IPS DF 6.9 (cell line): ENCODE data around the gene NDC80.

ENCODE experiments used
- DNase-seq: peaks from one replicate; pipeline ENCODE4 v3.0.0-alpha.2; 2013; ENCODE audit warnings: low read depth, low spot score
- H3K27ac ChIP-seq: one replicate; pipeline ENCODE4 v1.5.1; 2013; ENCODE audit warnings: low read length, control low read depth
- H3K27me3 ChIP-seq: 2 replicates; pipeline ENCODE4 v1.6.1; 2013; ENCODE audit warnings: mild to moderate bottlenecking, low read length; ENCODE audit not compliant: control insufficient read depth, insufficient read depth
- H3K36me3 ChIP-seq: 2 replicates; pipeline ENCODE4 v1.6.1; 2013; ENCODE audit warnings: low read length; ENCODE audit not compliant: control insufficient read depth, insufficient read depth
- H3K4me1 ChIP-seq: 2 replicates; pipeline ENCODE4 v1.6.1; 2013; ENCODE audit warnings: low read length; ENCODE audit not compliant: control insufficient read depth, insufficient read depth
- H3K4me3 ChIP-seq: 2 replicates; pipeline ENCODE4 v1.5.1; 2013; ENCODE audit warnings: mild to moderate bottlenecking, low read length
- H3K9me3 ChIP-seq: 2 replicates; pipeline ENCODE4 v1.6.1; 2013; ENCODE audit warnings: low read length, inconsistent platforms; ENCODE audit not compliant: control insufficient read depth, insufficient read depth
- WGBS: extraction: QIAGEN DNeasy Blood & Tissue Kit; methylation state at CpG from one replicate; pipeline ENCODE4 v1.1.7; 2013; ENCODE audit warnings: mixed read lengths, missing lambda C conversion rate; ENCODE audit not compliant: insufficient read length, insufficient coverage; 5-methylcytosine and 5-hydroxymethylcytosine counted together

NDC80 gene

GRCh38 chr18:2612996-2613395, 41.6 kb downstream of the NDC80 start:
- no peak overlapping the region for H3K4me3 ChIP-seq
- peaks cover 2% of the 10 kb centered on the region; the same call in 1 of the 2 replicates for H3K36me3 ChIP-seq
- no peak for DNase-seq
- H3K4me1 ChIP-seq = no peaks in the 10 kb centered on the region
- WGBS = no CpG with 5 or more reads among the region's 1 CpG
- H3K27me3 ChIP-seq = no peaks in the 10 kb centered on the region
- no peak overlapping the region for H3K27ac ChIP-seq
- no peaks in the 10 kb centered on the region; the same call in 1 of the 2 replicates for H3K9me3 ChIP-seq

GRCh38 chr18:2617401-2617998, 46.1 kb downstream of the NDC80 start:
- Histone ChIP-seq H3K9me3 (no peaks in the 10 kb centered on the region), H3K27me3 (no peaks in the 10 kb centered on the region), H3K36me3 (peaks cover 2% of the 10 kb centered on the region; the same call in 1 of the 2 replicates), H3K27ac (no peak overlapping the region), H3K4me3 (no peak overlapping the region), H3K4me1 (no peaks in the 10 kb centered on the region)
- DNase-seq = no peak
- no CpG with 5 or more reads among the region's 4 CpGs for WGBS

GRCh38 chr18:2618009-2618408, 46.7 kb downstream of the NDC80 start:
- H3K4me3 ChIP-seq = no peak overlapping the region
- WGBS = no CpG with 5 or more reads among the region's 4 CpGs

GRCh38 chr18:2625217-2625616, 53.9 kb downstream of the NDC80 start:
- no CpG with 5 or more reads among the region's 5 CpGs for WGBS
- DNase-seq = no peak
- no peak overlapping the region for H3K4me3 ChIP-seq

More at GRCh38 chr18:2618009-2618408, 46.7 kb downstream of the NDC80 start:
- DNase-seq = no peak
- peaks cover 2% of the 10 kb centered on the region; the same call in 1 of the 2 replicates for H3K36me3 ChIP-seq
- H3K9me3 ChIP-seq = no peaks in the 10 kb centered on the region
- H3K4me1 ChIP-seq = no peaks in the 10 kb centered on the region
- no peaks in the 10 kb centered on the region for H3K27me3 ChIP-seq
- H3K27ac ChIP-seq = no peak overlapping the region

GRCh38 chr18:2627821-2628276, 56.5 kb downstream of the NDC80 start:
- no peaks in the 10 kb centered on the region for H3K4me1 ChIP-seq
- no peak overlapping the region for H3K27ac ChIP-seq
- no peaks in the 10 kb centered on the region for H3K9me3 ChIP-seq
- no peaks in the 10 kb centered on the region for H3K36me3 ChIP-seq
- no CpG with 5 or more reads among the region's 1 CpG for WGBS
- no peak for DNase-seq
- no peak overlapping the region for H3K4me3 ChIP-seq
- no peaks in the 10 kb centered on the region for H3K27me3 ChIP-seq

More at GRCh38 chr18:2625217-2625616, 53.9 kb downstream of the NDC80 start:
- Histone ChIP-seq H3K4me1 (no peaks in the 10 kb centered on the region), H3K9me3 (no peaks in the 10 kb centered on the region), H3K27me3 (no peaks in the 10 kb centered on the region), H3K27ac (no peak overlapping the region), H3K36me3 (no peaks in the 10 kb centered on the region)

- no peak overlapping the region for H3K27ac ChIP-seq
- no peaks in the 10 kb centered on the region for H3K27me3 ChIP-seq
- H3K9me3 ChIP-seq = no peaks in the 10 kb centered on the region
- H3K36me3 ChIP-seq = no peaks in the 10 kb centered on the region
- DNase-seq = no peak
- WGBS = no CpG with 5 or more reads among the region's 2 CpGs
- no peaks in the 10 kb centered on the region for H3K4me1 ChIP-seq
- H3K4me3 ChIP-seq = no peak overlapping the region
Measured at GRCh38 chr18:2629003-2629402, 57.6 kb downstream of the NDC80 start.

- no CpG with 5 or more reads among the region's 1 CpG for WGBS
- no peaks in the 10 kb centered on the region for H3K9me3 ChIP-seq
- no peak overlapping the region for H3K27ac ChIP-seq
- H3K4me3 ChIP-seq = no peak overlapping the region
- H3K4me1 ChIP-seq = no peaks in the 10 kb centered on the region
- no peaks in the 10 kb centered on the region for H3K36me3 ChIP-seq
- no peaks in the 10 kb centered on the region for H3K27me3 ChIP-seq
- no peak for DNase-seq
Measured at GRCh38 chr18:2635586-2635985, 64.2 kb downstream of the NDC80 start.

GRCh38 chr18:2636126-2636631, 64.8 kb downstream of the NDC80 start:
- Histone ChIP-seq H3K9me3 (no peaks in the 10 kb centered on the region), H3K4me1 (no peaks in the 10 kb centered on the region), H3K27me3 (no peaks in the 10 kb centered on the region), H3K36me3 (no peaks in the 10 kb centered on the region), H3K27ac (no peak overlapping the region), H3K4me3 (no peak overlapping the region)
- WGBS = no CpG with 5 or more reads among the region's 9 CpGs
- no peak for DNase-seq

GRCh38 chr18:2641638-2642037, 70.3 kb downstream of the NDC80 start:
- Histone ChIP-seq H3K36me3 (no peaks in the 10 kb centered on the region), H3K27me3 (no peaks in the 10 kb centered on the region), H3K4me3 (no peak overlapping the region), H3K9me3 (no peaks in the 10 kb centered on the region), H3K27ac (no peak overlapping the region), H3K4me1 (no peaks in the 10 kb centered on the region)
- WGBS = no CpG with 5 or more reads among the region's 2 CpGs
- no peak for DNase-seq

- Histone ChIP-seq H3K4me3 (no peak overlapping the region), H3K4me1 (no peaks in the 10 kb centered on the region), H3K27me3 (no peaks in the 10 kb centered on the region), H3K36me3 (no peaks in the 10 kb centered on the region), H3K9me3 (no peaks in the 10 kb centered on the region), H3K27ac (no peak overlapping the region)
- DNase-seq = no peak
- WGBS = no CpG with 5 or more reads among the region's 1 CpG
Measured at GRCh38 chr18:2642771-2643170, 71.4 kb downstream of the NDC80 start.

- DNase-seq = no peak
- no CpG with 5 or more reads among the region's 1 CpG for WGBS
- H3K27me3 ChIP-seq = no peaks in the 10 kb centered on the region
- no peaks in the 10 kb centered on the region for H3K9me3 ChIP-seq
- no peak overlapping the region for H3K4me3 ChIP-seq
- no peaks in the 10 kb centered on the region for H3K36me3 ChIP-seq
- H3K4me1 ChIP-seq = no peaks in the 10 kb centered on the region
- no peak overlapping the region for H3K27ac ChIP-seq
Measured at GRCh38 chr18:2644535-2644934, 73.2 kb downstream of the NDC80 start.
